ENCODE measurements around the gene CNIH2. TPM values are rescaled to one million over a fixed set of nuclear protein-coding genes. Genes with fewer than 3 reads are reported as not detected.
A peak's percentile ranks its signal among the peaks of the same experiment; 100 is the strongest.

The CNIH2 gene
- total RNA-seq, 1 donor from 2014 or later: 5.0 TPM

GRCh38 chr11:66322732-66323427 lies 44.9 kb downstream of the CNIH2 start:
- Mint-ChIP-seq H3K4me3 (ENCODE audit: unreplicated experiment) (no peak overlapping the region), H3K9me3 (ENCODE audit: unreplicated experiment) (no peaks in the 10 kb centered on the region), H3K4me1 (ENCODE audit: unreplicated experiment) (peaks cover 69% of the 10 kb centered on the region), H3K27me3 (ENCODE audit: unreplicated experiment) (no peaks in the 10 kb centered on the region), H3K36me3 (ENCODE audit: unreplicated experiment) (no peaks in the 10 kb centered on the region), H3K27ac (ENCODE audit: unreplicated experiment) (peak overlapping the region; percentile 46)
- DNase-seq (ENCODE audit: extremely low spot score, unreplicated experiment): no peak
- no peak for TF ChIP-seq CTCF (IDR thresholded peaks at IDR 0.05)

GRCh38 chr11:66323684-66324083 lies 45.7 kb downstream of the CNIH2 start:
- TF ChIP-seq CTCF (IDR thresholded peaks at IDR 0.05): no peak
- Mint-ChIP-seq H3K36me3 (ENCODE audit: unreplicated experiment) (no peaks in the 10 kb centered on the region), H3K4me3 (ENCODE audit: unreplicated experiment) (no peak overlapping the region), H3K27ac (ENCODE audit: unreplicated experiment) (no peak overlapping the region), H3K9me3 (ENCODE audit: unreplicated experiment) (no peaks in the 10 kb centered on the region), H3K4me1 (ENCODE audit: unreplicated experiment) (peaks cover 69% of the 10 kb centered on the region), H3K27me3 (ENCODE audit: unreplicated experiment) (no peaks in the 10 kb centered on the region)
- no peak for DNase-seq (ENCODE audit: extremely low spot score, unreplicated experiment)

- no peaks in the 10 kb centered on the region for H3K9me3 Mint-ChIP-seq (ENCODE audit: unreplicated experiment)
- H3K27ac Mint-ChIP-seq (ENCODE audit: unreplicated experiment): peak overlapping the region; percentile 90
Observed at GRCh38 chr11:66324664-66325063, 46.7 kb downstream of the CNIH2 start.

GRCh38 chr11:66325263-66325671 lies 47.3 kb downstream of the CNIH2 start:
- Mint-ChIP-seq H3K27ac (ENCODE audit: unreplicated experiment) (peak overlapping the region; percentile 90), H3K27me3 (ENCODE audit: unreplicated experiment) (no peaks in the 10 kb centered on the region), H3K36me3 (ENCODE audit: unreplicated experiment) (no peaks in the 10 kb centered on the region), H3K9me3 (ENCODE audit: unreplicated experiment) (no peaks in the 10 kb centered on the region), H3K4me1 (ENCODE audit: unreplicated experiment) (peaks cover 74% of the 10 kb centered on the region), H3K4me3 (ENCODE audit: unreplicated experiment) (no peak overlapping the region)
- no peak for DNase-seq (ENCODE audit: extremely low spot score, unreplicated experiment)
- no peak for TF ChIP-seq CTCF (IDR thresholded peaks at IDR 0.05)

More at GRCh38 chr11:66324664-66325063, 46.7 kb downstream of the CNIH2 start:
- Mint-ChIP-seq H3K36me3 (ENCODE audit: unreplicated experiment) (no peaks in the 10 kb centered on the region), H3K4me3 (ENCODE audit: unreplicated experiment) (no peak overlapping the region), H3K27me3 (ENCODE audit: unreplicated experiment) (no peaks in the 10 kb centered on the region), H3K4me1 (ENCODE audit: unreplicated experiment) (peaks cover 70% of the 10 kb centered on the region)
- no peak for TF ChIP-seq CTCF (IDR thresholded peaks at IDR 0.05)
- no peak for DNase-seq (ENCODE audit: extremely low spot score, unreplicated experiment)

- Mint-ChIP-seq H3K4me3 (ENCODE audit: unreplicated experiment) (no peak overlapping the region), H3K4me1 (ENCODE audit: unreplicated experiment) (peaks cover 76% of the 10 kb centered on the region), H3K36me3 (ENCODE audit: unreplicated experiment) (no peaks in the 10 kb centered on the region), H3K9me3 (ENCODE audit: unreplicated experiment) (no peaks in the 10 kb centered on the region), H3K27ac (ENCODE audit: unreplicated experiment) (peak overlapping the region; percentile 90), H3K27me3 (ENCODE audit: unreplicated experiment) (no peaks in the 10 kb centered on the region)
- TF ChIP-seq CTCF (IDR thresholded peaks at IDR 0.05): no peak
- DNase-seq (ENCODE audit: extremely low spot score, unreplicated experiment): peak; percentile 86
Observed at GRCh38 chr11:66326261-66327111, 48.5 kb downstream of the CNIH2 start.
